ENCODE results near the gene COPS2. TPM values are rescaled to one million over a fixed set of nuclear protein-coding genes. Genes with fewer than 3 reads are reported as not detected.

COPS2 gene
- total RNA-seq, 1 experiment from 2014 or later, result 80.9 TPM

DNA sequence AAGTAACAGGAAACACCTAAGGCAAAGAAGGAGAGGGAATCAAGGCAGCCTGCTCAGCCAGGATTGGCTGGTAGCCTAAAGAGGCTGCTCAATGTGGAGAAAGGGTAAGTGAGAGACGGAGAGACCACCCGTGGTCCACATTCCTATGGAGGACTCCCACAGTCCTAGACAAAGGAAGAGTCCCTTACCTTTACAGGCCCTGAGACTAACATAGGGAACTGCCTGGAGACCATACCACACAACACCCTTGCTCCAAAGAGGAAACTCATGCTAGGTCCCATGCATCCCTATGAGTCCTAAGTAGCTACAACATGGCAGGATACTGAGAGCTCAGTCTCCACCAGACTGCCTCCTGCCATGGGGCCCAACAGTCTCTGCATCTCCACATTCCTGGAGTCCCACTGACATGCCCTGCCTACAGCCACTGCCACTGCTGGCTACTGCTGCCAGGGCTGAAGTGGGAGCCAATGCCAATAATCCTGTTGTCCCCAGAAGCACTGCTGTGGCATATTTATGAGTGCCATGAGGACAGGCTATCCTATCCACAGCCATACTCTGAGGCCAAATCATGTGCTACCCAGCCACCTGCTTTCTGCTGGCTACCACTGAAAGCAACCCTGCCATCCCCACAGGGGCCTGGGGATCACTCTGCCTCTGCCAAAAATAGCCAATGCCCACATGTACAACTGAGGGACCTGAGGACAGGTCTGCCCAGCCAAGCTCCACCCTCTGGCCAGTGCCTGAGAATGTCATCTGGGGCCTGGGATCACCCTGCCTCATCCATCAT is 45.0 kb downstream of the COPS2 start:
- intact Hi-C loops (cut with micrococcal nuclease; ENCODE audit: unreplicated experiment), result no loop called here
- H3K27me3 Mint-ChIP-seq (ENCODE audit: unreplicated experiment), result no peaks in the 10 kb centered on the region
- H3K9me3 Mint-ChIP-seq (ENCODE audit: low read depth, unreplicated experiment), result peaks cover 6% of the 10 kb centered on the region
- CTCF ChIA-PET, result no interaction called here
- H3K4me3 Mint-ChIP-seq (ENCODE audit: low read depth, unreplicated experiment), result no peak overlapping the region
- H3K36me3 Mint-ChIP-seq (ENCODE audit: insufficient read depth, unreplicated experiment), result peaks cover 19% of the 10 kb centered on the region
- no TSS peak for BruUV-seq (replicated peaks)
- TF ChIP-seq, protein P1, sequence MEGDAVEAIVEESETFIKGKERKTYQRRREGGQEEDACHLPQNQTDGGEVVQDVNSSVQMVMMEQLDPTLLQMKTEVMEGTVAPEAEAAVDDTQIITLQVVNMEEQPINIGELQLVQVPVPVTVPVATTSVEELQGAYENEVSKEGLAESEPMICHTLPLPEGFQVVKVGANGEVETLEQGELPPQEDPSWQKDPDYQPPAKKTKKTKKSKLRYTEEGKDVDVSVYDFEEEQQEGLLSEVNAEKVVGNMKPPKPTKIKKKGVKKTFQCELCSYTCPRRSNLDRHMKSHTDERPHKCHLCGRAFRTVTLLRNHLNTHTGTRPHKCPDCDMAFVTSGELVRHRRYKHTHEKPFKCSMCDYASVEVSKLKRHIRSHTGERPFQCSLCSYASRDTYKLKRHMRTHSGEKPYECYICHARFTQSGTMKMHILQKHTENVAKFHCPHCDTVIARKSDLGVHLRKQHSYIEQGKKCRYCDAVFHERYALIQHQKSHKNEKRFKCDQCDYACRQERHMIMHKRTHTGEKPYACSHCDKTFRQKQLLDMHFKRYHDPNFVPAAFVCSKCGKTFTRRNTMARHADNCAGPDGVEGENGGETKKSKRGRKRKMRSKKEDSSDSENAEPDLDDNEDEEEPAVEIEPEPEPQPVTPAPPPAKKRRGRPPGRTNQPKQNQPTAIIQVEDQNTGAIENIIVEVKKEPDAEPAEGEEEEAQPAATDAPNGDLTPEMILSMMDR (IDR thresholded peaks at IDR 0.05; ENCODE audit: unreplicated experiment), result no peak
- H3K4me1 Mint-ChIP-seq (ENCODE audit: low read depth, unreplicated experiment), result no peaks in the 10 kb centered on the region
- DNase-seq, result no peak
- H3K27ac Mint-ChIP-seq (ENCODE audit: unreplicated experiment), result no peak overlapping the region

DNA sequence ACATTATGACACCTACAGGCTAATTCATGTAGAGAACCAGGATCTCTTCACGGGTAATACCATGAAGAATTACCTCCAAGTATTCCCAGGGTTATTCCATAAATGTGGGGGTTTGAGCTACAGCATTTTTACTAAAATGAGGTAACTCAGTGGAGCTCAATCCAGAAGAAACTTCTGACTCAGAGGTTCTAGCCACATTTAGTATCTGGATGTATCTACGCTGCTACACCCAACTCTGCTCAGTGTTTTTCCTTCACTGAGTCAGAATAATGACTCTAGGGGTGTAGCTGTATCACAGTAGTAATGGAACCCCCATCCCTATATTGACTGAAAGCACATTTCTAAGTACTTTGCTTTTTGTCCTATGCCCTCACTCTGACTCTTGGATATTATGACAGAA is 52.4 kb downstream of the COPS2 start:
- CTCF ChIA-PET, result no interaction called here
- DNase-seq, result no peak
- intact Hi-C loops (cut with micrococcal nuclease; ENCODE audit: unreplicated experiment), result no loop called here
- Mint-ChIP-seq H3K4me1 (ENCODE audit: low read depth, unreplicated experiment) (no peaks in the 10 kb centered on the region), H3K9me3 (ENCODE audit: low read depth, unreplicated experiment) (no peaks in the 10 kb centered on the region), H3K36me3 (ENCODE audit: insufficient read depth, unreplicated experiment) (peaks cover 11% of the 10 kb centered on the region), H3K27ac (ENCODE audit: unreplicated experiment) (no peak overlapping the region), H3K27me3 (ENCODE audit: unreplicated experiment) (no peaks in the 10 kb centered on the region), H3K4me3 (ENCODE audit: low read depth, unreplicated experiment) (no peak overlapping the region)
- BruUV-seq (replicated peaks), result no TSS peak
- TF ChIP-seq, protein P1 (IDR thresholded peaks at IDR 0.05; ENCODE audit: unreplicated experiment), result no peak

DNA sequence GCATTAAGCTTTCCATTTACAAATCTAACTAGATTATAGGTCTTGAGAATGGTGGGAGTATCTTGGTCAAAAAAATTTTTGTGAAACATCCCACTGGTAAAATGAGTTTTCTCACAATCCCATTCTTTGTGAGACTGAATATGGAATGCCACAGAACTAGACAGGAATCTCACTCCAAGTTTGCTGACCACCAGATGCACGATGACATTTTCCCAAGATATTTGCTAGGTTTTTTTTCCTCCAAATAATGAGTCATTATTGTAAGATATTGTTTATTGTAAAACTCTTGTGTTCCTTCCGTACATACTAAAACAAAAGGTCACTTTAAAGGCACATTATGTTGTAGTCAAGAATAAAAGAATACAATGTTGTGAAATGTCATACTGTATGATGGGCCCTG is 53.9 kb downstream of the COPS2 start:
- no peaks in the 10 kb centered on the region for H3K4me1 Mint-ChIP-seq (ENCODE audit: low read depth, unreplicated experiment)
- H3K36me3 Mint-ChIP-seq (ENCODE audit: insufficient read depth, unreplicated experiment), result peaks cover 11% of the 10 kb centered on the region
- no peak overlapping the region for H3K27ac Mint-ChIP-seq (ENCODE audit: unreplicated experiment)
- intact Hi-C loops (cut with micrococcal nuclease; ENCODE audit: unreplicated experiment), result no loop called here
- H3K4me3 Mint-ChIP-seq (ENCODE audit: low read depth, unreplicated experiment), result no peak overlapping the region
- H3K9me3 Mint-ChIP-seq (ENCODE audit: low read depth, unreplicated experiment), result no peaks in the 10 kb centered on the region
- DNase-seq, result no peak
- no TSS peak for BruUV-seq (replicated peaks)
- CTCF ChIA-PET, result no interaction called here
- no peaks in the 10 kb centered on the region for H3K27me3 Mint-ChIP-seq (ENCODE audit: unreplicated experiment)
- TF ChIP-seq, protein P1 (IDR thresholded peaks at IDR 0.05; ENCODE audit: unreplicated experiment), result no peak

DNA sequence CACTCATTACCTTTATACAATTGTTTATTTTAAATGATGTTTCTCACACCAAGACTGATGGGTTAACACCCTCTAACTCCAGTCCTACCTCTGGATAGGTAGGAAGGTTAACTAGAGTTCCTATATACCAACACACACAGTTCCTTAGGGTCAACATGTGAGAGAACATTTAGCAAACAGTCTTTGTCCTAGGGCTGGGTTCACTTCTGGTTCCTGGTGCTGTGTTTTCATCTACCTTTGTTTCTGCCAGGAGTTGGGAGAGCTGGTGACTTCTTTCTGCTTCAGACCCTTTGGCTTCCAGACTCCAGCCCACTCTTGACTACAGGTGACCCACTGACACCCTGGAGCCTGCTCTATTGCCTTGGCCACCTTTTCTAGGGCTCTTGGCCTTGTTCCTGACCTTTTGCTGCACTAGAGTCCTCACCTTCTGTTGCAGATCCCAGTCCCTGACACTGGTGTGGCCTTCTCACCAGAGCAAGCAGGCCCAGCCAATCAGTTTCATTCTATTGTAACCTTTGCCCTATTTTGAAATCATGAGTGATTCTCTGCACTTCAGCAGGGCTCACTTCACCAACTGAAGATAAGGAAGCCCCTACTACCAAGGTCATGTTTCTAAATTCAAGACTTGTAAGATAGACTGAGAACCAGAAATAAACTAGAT is 59.2 kb downstream of the COPS2 start:
- Mint-ChIP-seq H3K27me3 (ENCODE audit: unreplicated experiment) (no peaks in the 10 kb centered on the region), H3K36me3 (ENCODE audit: insufficient read depth, unreplicated experiment) (no peaks in the 10 kb centered on the region), H3K27ac (ENCODE audit: unreplicated experiment) (no peak overlapping the region), H3K4me3 (ENCODE audit: low read depth, unreplicated experiment) (no peak overlapping the region), H3K9me3 (ENCODE audit: low read depth, unreplicated experiment) (no peaks in the 10 kb centered on the region), H3K4me1 (ENCODE audit: low read depth, unreplicated experiment) (no peaks in the 10 kb centered on the region)
- intact Hi-C loops (cut with micrococcal nuclease; ENCODE audit: unreplicated experiment), result no loop called here
- no TSS peak for BruUV-seq (replicated peaks)
- no peak for DNase-seq
- CTCF ChIA-PET, result no interaction called here
- TF ChIP-seq, protein P1 (IDR thresholded peaks at IDR 0.05; ENCODE audit: unreplicated experiment), result no peak

Measured in Calu3 (cell line).